Caco-2 (cell line): Measurements from ENCODE around the gene HBG2. TPM values are rescaled to one million over a fixed set of nuclear protein-coding genes. Genes with fewer than 3 reads are reported as not detected.

Experiments
- BruUV-seq: library from RNA; stranded (reverse); fragments of 400-500 nt; replicated peaks from 2 replicates; lab custom pipeline; 2021; lab: Mats Ljungman, UMichigan
- CTCF ChIA-PET: fragments of 300-600 bp; sonication (Branson Sonifier 250); formaldehyde crosslinking; loops from one replicate; lab custom pipeline; 2022; ENCODE audit warnings: antibody characterized with exemption; lab: Charles Lee
- POLR2A ChIA-PET: fragments of 300-600 bp; sonication (Branson Sonifier 250); formaldehyde crosslinking; loops from one replicate; lab custom pipeline; 2022; ENCODE audit warnings: antibody characterized with exemption; lab: Charles Lee
- DNase-seq, 2 experiments: peaks; one replicate each; pipeline versions ENCODE4 v3.0.0 to v3.0.0-alpha.2; 2020 to 2022
- H3K27me3 ChIP-seq: replicated peaks from 2 replicates; pipeline ENCODE4 v1.6.0; 2011; ENCODE audit warnings: low read length; ENCODE audit not compliant: control insufficient read depth, insufficient read depth
- H3K36me3 ChIP-seq: 2 replicates; pipeline ENCODE4 v1.5.1; 2011; ENCODE audit warnings: low read length; ENCODE audit not compliant: control insufficient read depth, insufficient read depth
- H3K4me1 ChIP-seq: fragments of 250-450 bp; sonication (Bioruptor Pico); 2 replicates; pipeline ENCODE4 v1.5.1; 2020; ENCODE audit warnings: mild to moderate bottlenecking
- H3K4me3 ChIP-seq: 2 replicates; pipeline ENCODE4 v1.5.1; 2011; ENCODE audit warnings: low read depth, mild to moderate bottlenecking, control low read depth, low read length
- H3K9me3 ChIP-seq: fragments of 250-450 bp; sonication (Bioruptor Pico); 2 replicates; pipeline ENCODE4 v1.5.1; 2020; ENCODE audit warnings: mild to moderate bottlenecking, moderate library complexity
- H3K27ac Mint-ChIP-seq: one replicate; pipeline ENCODE4 v1.8.0; 2022; ENCODE audit warnings: mixed read lengths; ENCODE audit not compliant: unreplicated experiment
- H3K27me3 Mint-ChIP-seq: one replicate; pipeline ENCODE4 v1.8.0; 2022; ENCODE audit warnings: mixed read lengths; ENCODE audit not compliant: insufficient read depth, unreplicated experiment
- H3K36me3 Mint-ChIP-seq: one replicate; pipeline ENCODE4 v1.8.0; 2022; ENCODE audit warnings: mild to moderate bottlenecking, mixed read lengths; ENCODE audit not compliant: insufficient read depth, unreplicated experiment
- H3K4me1 Mint-ChIP-seq: one replicate; pipeline ENCODE4 v1.8.0; 2022; ENCODE audit warnings: low read depth, mixed read lengths; ENCODE audit not compliant: unreplicated experiment
- H3K4me3 Mint-ChIP-seq: one replicate; pipeline ENCODE4 v1.8.0; 2022; ENCODE audit warnings: mild to moderate bottlenecking, moderate library complexity, mixed read lengths; ENCODE audit not compliant: unreplicated experiment
- H3K9me3 Mint-ChIP-seq: one replicate; pipeline ENCODE4 v1.8.0; 2022; ENCODE audit warnings: mixed read lengths; ENCODE audit not compliant: unreplicated experiment
- CTCF ChIP-seq, 2 experiments: fragments of 200-600 bp in 1 of 2; IDR thresholded peaks; 1 replicate in 1 of 2; 2 replicates in 1 of 2; pipeline versions ENCODE4 v1.5.1 to v1.8.0; 2011 to 2022; ENCODE audit warnings: antibody characterized with exemption in 1 of 2, control low read depth in 1 of 2, inconsistent platforms in 1 of 2, low read depth in 1 of 2, low read length in 1 of 2, mild to moderate bottlenecking in 1 of 2, moderate library complexity in 1 of 2; ENCODE audit not compliant: insufficient read depth in 1 of 2, severe bottlenecking in 1 of 2, unreplicated experiment in 1 of 2
- intact Hi-C: fragments of 100-400 bp; cut with micrococcal nuclease; formaldehyde crosslinking; loops from one replicate; pipeline ENCODE4 v1.10.0; 2022; ENCODE audit not compliant: unreplicated experiment
- total RNA-seq: library from RNA; stranded (reverse); gene quantifications from 2 replicates; pipeline ENCODE4 v1.2.3, GENCODE V29; 2022

The HBG2 gene
- total RNA-seq, 1 experiment from 2014 or later = not detected

DNA sequence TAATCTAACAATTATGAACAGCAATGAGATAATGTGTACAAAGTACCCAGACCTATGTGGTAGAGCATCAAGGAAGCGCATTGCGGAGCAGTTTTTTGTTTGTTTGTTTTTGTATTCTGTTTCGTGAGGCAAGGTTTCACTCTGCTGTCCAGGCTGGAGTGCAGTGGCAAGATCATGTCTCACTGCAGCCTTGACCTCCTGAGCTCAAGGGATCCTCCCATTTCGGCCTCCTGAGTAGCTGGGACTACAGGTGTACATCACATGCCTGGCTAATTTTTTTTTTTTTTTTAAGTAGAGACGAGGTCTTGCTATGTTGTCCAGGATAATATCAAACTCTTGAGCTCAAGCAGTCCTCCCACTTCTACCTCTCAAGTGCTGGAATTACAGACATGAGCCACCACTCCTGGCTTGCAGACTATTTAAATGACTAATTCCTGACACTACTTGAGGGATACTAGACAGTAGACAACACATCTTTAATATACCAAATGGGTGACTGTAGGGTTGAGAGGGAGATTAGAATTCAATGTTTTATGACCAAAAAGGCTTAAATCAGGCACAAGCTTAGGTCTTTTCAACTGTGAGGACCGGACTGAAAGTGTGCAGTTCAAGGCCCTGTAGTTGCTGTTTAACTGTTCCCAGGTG, 34.4 kb upstream of the HBG2 start:
- CTCF ChIA-PET = no interaction called here
- TF ChIP-seq CTCF (IDR thresholded peaks at IDR 0.05; ENCODE audit: insufficient read depth in 1 of 2, low read depth in 1 of 2, low read length in 1 of 2, severe bottlenecking in 1 of 2, unreplicated experiment in 1 of 2) = no peak
- H3K27me3 Mint-ChIP-seq = no peaks in the 10 kb centered on the region
- H3K9me3 Mint-ChIP-seq = no peaks in the 10 kb centered on the region
- H3K27ac Mint-ChIP-seq = no peak overlapping the region
- DNase-seq = no peak
- Histone ChIP-seq H3K36me3 (no peaks in the 10 kb centered on the region), H3K4me3 (no peak overlapping the region), H3K27me3 (no peaks in the 10 kb centered on the region), H3K4me1 (no peaks in the 10 kb centered on the region), H3K9me3 (no peaks in the 10 kb centered on the region)
- no peak overlapping the region for H3K4me3 Mint-ChIP-seq
- H3K4me1 Mint-ChIP-seq = no peaks in the 10 kb centered on the region
- intact Hi-C loops = no loop called here
- POLR2A ChIA-PET = no interaction called here
- no TSS peak for BruUV-seq
- H3K36me3 Mint-ChIP-seq = no peaks in the 10 kb centered on the region

- intact Hi-C loops = no loop called here
- POLR2A ChIA-PET = no interaction called here
- Mint-ChIP-seq H3K27ac (no peak overlapping the region), H3K36me3 (no peaks in the 10 kb centered on the region), H3K27me3 (no peaks in the 10 kb centered on the region), H3K4me3 (no peak overlapping the region), H3K4me1 (no peaks in the 10 kb centered on the region), H3K9me3 (no peaks in the 10 kb centered on the region)
- Histone ChIP-seq H3K36me3 (no peaks in the 10 kb centered on the region), H3K27me3 (no peaks in the 10 kb centered on the region), H3K4me1 (no peaks in the 10 kb centered on the region), H3K4me3 (no peak overlapping the region), H3K9me3 (no peaks in the 10 kb centered on the region)
- TF ChIP-seq CTCF (IDR thresholded peaks at IDR 0.05; ENCODE audit: insufficient read depth in 1 of 2, low read depth in 1 of 2, low read length in 1 of 2, severe bottlenecking in 1 of 2, unreplicated experiment in 1 of 2) = no peak
- CTCF ChIA-PET = no interaction called here
- no peak for DNase-seq
- no TSS peak for BruUV-seq
Observed at GRCh38 chr11:5288108-5288905, 33.7 kb upstream of the HBG2 start.

GRCh38 chr11:5286901-5287300, 32.3 kb upstream of the HBG2 start:
- H3K4me1 Mint-ChIP-seq = no peaks in the 10 kb centered on the region
- Histone ChIP-seq H3K27me3 (no peaks in the 10 kb centered on the region), H3K4me3 (no peak overlapping the region), H3K9me3 (no peaks in the 10 kb centered on the region), H3K4me1 (no peaks in the 10 kb centered on the region), H3K36me3 (no peaks in the 10 kb centered on the region)
- TF ChIP-seq CTCF (IDR thresholded peaks at IDR 0.05; ENCODE audit: insufficient read depth in 1 of 2, low read depth in 1 of 2, low read length in 1 of 2, severe bottlenecking in 1 of 2, unreplicated experiment in 1 of 2) = no peak
- CTCF ChIA-PET = no interaction called here
- DNase-seq = no peak
- H3K27me3 Mint-ChIP-seq = no peaks in the 10 kb centered on the region
- H3K4me3 Mint-ChIP-seq = no peak overlapping the region
- no peaks in the 10 kb centered on the region for H3K36me3 Mint-ChIP-seq
- BruUV-seq = no TSS peak
- POLR2A ChIA-PET = no interaction called here
- no peaks in the 10 kb centered on the region for H3K9me3 Mint-ChIP-seq
- intact Hi-C loops = no loop called here
- no peak overlapping the region for H3K27ac Mint-ChIP-seq
